Activated CD4-positive, alpha-beta T cell treated with anti-CD3 and anti-CD28 coated beads, Interleukin-2, amount 50 U/mL, for 1 hour (primary cell): ENCODE data around the gene APP.
"Not testable (repeated sequence)": the region's sequence is repeated elsewhere in the genome, so short reads cannot be mapped to it uniquely, and the experiment has no call there.

Experiments used
- DNase-seq: peaks from one replicate; pipeline ENCODE4 v3.0.0-alpha.2; 2020

Gene APP

GRCh38 chr21:26162081-26162480 is 8.5 kb downstream of the APP start:
- no peak for DNase-seq

GRCh38 chr21:26159869-26160268 is 10.7 kb downstream of the APP start:
- DNase-seq = no peak

- DNase-seq = no peak
These were observed 12.8 kb downstream of the APP start for GRCh38 chr21:26157801-26158200.

GRCh38 chr21:26154753-26155152 is 15.8 kb downstream of the APP start:
- DNase-seq = no peak

- DNase-seq = no peak
These were observed 16.8 kb downstream of the APP start for GRCh38 chr21:26153758-26154157.

GRCh38 chr21:26148840-26149354 is 21.7 kb downstream of the APP start:
- no peak for DNase-seq

GRCh38 chr21:26148071-26148839 is 22.3 kb downstream of the APP start:
- no peak for DNase-seq

- DNase-seq = no peak
These were observed 23.0 kb downstream of the APP start for GRCh38 chr21:26147535-26147934.

GRCh38 chr21:26146681-26147080 is 23.9 kb downstream of the APP start:
- DNase-seq = no peak

GRCh38 chr21:26144031-26144430 is 26.5 kb downstream of the APP start:
- no peak for DNase-seq

- no peak for DNase-seq
These were observed 28.2 kb downstream of the APP start for GRCh38 chr21:26142363-26142762.

- no peak for DNase-seq
These were observed 29.6 kb downstream of the APP start for GRCh38 chr21:26140926-26141325.

- DNase-seq = no peak
These were observed 30.4 kb downstream of the APP start for GRCh38 chr21:26140164-26140579.

- no peak for DNase-seq
These were observed 31.8 kb downstream of the APP start for GRCh38 chr21:26138615-26139257.

GRCh38 chr21:26137379-26138060 is 33.0 kb downstream of the APP start:
- no peak for DNase-seq

GRCh38 chr21:26136671-26137070 is 33.9 kb downstream of the APP start:
- no peak for DNase-seq

GRCh38 chr21:26135520-26135919 is 35.0 kb downstream of the APP start:
- DNase-seq = no peak

- no peak for DNase-seq
These were observed 39.0 kb downstream of the APP start for GRCh38 chr21:26131554-26131953.

- DNase-seq = not testable (repeated sequence)
These were observed 39.5 kb downstream of the APP start for GRCh38 chr21:26131053-26131452.

- no peak for DNase-seq
These were observed 40.2 kb downstream of the APP start for GRCh38 chr21:26130249-26130881.

- no peak for DNase-seq
These were observed 42.7 kb downstream of the APP start for GRCh38 chr21:26127918-26128317.

GRCh38 chr21:26127073-26127814 is 43.3 kb downstream of the APP start:
- DNase-seq = no peak

GRCh38 chr21:26126168-26126553 is 44.4 kb downstream of the APP start:
- DNase-seq = no peak
